HG02885 (cell line): ENCODE measurements around the gene ST6GALNAC6.
"Not testable (repeated sequence)": the region's sequence is repeated elsewhere in the genome, so short reads cannot be mapped to it uniquely, and the experiment has no call there.

ENCODE experiments used
- ATAC-seq: cut with Tn5 transposase; IDR thresholded peaks from one replicate; pipeline ENCODE4 v1.9.1; 2021; ENCODE audit warnings: mild to moderate bottlenecking; ENCODE audit not compliant: unreplicated experiment, poor library complexity

The ST6GALNAC6 gene

GRCh38 chr9:127860260-127860659 lies 39.1 kb downstream of the ST6GALNAC6 start:
- ATAC-seq: no peak

- no peak for ATAC-seq
These were observed 41.3 kb downstream of the ST6GALNAC6 start for GRCh38 chr9:127858041-127858512.

DNA sequence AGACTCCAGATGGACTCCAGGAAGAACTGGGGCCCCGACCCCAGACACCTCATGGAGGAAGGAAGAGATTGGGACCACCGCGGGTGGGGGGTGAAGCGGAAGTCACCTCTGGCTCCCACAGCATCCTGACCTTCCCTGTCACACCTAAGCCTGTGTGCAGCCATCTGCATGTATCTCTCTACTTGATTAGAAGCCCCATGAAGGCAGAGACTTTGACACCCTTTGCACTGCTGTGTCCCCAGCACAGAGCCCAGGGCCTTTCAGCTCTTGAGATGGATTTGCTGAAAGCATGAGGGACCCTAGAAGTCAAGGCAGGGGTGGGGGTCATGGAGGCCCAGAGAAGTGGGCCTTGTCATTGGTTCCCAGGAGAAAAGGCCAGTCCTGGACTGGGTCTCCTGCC lies 42.1 kb downstream of the ST6GALNAC6 start:
- ATAC-seq: no peak

DNA sequence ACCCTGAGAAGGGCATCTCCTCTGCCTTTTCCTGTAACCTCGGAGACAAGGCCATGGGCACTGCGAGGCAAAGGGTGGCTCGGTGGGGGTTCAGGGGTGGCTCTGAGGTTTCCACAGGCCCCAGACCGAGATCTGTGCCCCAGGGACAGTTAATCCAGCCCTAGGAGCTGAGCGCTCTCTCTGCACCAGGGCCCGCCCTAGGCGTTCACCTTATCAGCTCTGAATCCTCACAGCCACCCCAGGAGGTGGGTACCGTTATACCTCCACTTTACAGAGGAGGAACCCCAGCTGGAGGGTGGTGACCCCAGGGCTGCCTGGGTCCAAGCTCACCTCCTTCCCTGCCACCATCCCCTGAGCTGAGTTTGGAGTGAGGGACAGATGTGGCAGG lies 42.7 kb downstream of the ST6GALNAC6 start:
- ATAC-seq: no peak

- ATAC-seq: no peak
These were observed 43.2 kb downstream of the ST6GALNAC6 start for GRCh38 chr9:127856094-127856728.

DNA sequence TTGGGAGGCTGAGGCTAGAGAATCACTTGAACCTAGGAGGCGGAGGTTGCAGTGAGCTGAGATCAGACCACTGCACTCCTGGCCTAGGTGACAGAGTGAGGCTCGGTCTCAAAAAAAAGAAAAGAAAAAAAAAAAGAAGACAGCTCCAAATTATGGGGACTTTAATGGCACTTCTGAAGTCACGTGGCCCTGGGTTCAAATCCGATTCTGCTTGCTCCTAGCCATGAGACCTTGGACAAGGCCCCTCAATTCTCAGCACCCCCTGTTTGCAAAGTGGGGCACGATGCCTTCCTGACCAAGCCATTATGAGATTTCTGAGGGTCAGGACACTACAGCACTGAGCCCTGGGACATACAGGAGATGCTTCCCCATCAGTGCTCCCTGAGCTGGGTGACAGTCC lies 43.9 kb downstream of the ST6GALNAC6 start:
- no peak for ATAC-seq

- no peak for ATAC-seq
These were observed 44.4 kb downstream of the ST6GALNAC6 start for GRCh38 chr9:127854960-127855359.

DNA sequence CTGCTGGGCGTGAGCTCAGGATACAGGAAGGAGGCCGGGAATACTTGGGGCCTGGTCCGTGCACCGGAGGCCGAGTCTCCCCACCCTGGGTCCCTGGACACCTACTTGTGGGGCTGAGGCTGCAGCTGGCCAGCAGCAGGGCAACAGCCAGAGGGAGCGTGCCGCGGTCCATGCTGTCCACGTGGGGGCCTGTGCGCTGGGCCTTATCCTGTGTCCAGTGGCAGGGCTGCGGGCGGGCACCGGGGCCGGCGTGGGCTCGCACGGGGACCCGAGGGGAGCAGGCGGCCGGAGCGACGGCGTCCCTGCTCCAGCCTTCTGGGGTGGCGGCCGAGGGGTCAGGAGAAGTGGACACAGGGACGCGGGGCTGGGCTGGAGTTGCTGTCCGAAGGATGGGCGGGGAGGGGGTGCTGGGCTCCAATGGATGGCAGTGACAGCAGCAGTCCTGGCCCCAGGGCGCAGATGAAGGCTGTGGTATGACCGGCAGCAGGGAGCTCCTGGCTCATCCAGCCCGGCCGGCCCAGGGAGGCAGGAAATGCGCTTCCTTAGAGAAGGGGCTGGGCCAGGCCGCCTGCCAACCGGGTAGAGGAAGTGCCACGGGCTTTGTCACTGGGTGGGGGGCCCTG lies 45.1 kb downstream of the ST6GALNAC6 start, which contains the start of gene ENG:
Gene ENG, minus strand, starts transcription at position 475 of the 623 bp plus-strand sequence. Its CDS starts 303 bp downstream, at position 172.
- ATAC-seq: no peak

- no peak for ATAC-seq
These were observed 45.9 kb downstream of the ST6GALNAC6 start for GRCh38 chr9:127853312-127854183.

DNA sequence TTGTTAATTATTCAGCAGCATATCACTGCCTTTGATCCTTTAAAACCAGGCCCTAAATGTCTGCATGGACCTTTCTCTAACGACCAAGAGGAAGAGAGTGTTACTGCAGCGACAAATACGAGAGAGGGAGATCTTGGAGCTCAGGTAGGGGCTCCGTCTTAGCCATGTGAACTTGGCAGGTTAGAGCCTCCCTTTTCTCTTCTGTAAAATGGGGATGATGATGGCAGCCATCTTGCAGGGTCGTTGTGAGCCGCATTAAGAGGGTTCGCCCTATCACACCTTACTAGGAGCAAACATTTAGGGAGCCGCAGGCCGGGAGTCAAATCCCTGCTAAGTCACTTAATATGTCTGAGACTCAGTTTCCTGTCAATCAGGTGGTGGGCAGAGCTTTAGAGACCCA lies 46.6 kb downstream of the ST6GALNAC6 start:
- ATAC-seq: no peak

DNA sequence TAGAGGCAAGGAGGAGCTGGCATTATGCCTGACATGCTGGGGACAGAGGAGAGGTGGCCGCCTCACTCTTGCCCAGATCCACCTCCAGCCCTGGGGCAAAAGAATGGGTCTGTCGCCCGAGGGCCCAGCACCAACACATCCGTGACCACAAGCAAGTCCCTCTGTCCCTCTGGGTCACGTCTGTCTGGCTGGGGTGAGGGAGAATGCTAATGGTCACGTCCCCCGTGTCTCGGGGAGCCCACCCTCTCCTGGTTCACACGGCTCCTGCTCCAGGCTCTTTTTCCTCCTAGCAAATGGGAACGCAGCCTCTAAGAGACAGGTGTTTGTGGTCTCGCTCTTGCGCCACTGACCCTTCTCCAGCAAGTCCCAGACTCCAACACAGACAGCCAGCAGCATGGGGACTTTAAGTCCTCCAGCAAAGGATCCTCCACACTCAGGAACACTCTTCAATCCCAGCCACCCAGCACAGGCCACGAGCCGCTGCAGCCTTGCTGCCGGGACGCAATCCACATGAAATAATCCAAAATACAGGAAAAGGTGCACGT lies 49.0 kb downstream of the ST6GALNAC6 start:
- no peak for ATAC-seq

DNA sequence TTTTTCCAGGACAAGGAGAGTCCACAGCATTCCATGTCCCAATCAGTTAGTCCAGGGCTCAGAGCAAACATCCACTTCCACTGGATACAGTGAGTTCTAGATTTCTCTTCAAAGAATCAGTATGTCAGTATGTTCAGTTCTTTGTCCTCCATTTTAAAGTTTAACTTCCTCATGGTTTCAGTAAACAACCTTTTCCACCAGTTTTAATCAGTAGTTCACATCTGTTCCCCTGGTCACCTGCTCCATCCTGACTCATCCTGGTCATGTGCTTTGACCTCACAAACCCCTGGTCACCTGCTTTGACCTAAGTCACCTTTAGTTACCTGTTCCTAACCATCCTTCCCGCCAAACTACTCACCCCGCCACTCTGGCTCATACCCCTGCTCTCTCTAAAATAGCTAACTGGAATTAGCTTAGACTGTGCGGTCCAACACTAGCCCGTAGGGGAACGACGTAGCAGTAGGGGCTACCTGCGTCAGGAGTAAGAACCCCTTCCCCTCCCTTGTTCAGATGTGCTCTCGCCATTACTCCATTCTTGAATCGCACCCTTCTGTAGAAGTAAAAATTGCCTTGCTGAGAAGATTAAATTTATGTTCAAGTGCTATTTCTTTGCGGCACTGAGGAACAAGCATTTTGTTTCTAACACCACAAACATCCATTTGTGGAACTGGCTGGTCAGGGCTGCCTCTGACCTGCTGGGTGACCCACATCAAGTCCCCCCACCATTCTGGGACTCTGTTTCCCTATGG lies 50.5 kb downstream of the ST6GALNAC6 start:
- ATAC-seq: no peak

DNA sequence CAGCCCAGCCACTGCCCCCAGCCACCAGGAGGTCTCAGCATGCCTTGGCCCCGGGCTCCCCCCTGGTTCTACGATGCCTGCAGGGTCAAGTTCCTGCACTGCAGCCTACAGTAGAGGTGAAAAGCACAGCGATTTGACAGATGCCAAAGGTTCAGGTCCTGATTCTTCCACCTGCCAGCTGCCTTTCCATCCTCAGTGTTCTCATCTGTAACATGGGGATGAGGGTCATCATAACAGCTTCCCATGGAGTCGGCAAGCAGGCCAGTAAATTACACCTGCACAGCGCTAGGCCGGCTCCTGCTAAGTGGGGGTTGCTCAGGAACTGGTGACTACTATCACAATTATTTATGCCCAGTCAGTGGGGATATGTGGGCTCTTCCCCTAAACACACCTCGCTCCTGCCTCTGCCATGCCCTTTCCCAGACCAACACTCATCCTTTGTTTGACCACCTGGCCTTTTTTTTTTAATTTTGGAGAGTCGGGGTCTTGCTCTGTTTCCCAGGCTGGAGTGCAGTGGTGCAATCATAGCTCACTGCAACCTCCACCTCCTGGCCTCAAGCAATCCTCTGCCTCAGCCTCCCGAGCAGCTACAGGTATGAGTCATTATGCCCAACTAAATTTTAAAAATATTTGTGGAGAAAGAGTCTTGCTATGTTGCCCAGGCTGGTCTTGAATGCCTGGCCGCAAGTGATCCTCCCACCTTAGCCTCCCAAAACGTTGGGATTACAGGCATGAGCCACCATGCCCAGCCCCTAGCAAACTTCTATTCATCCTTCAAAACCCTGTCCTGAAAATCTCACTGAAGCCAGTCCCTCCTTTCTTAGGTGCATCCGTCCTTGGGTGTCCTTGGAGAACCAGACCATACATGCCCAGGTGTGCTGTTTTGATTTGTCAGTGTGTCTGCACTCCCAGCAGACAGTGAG lies 51.3 kb downstream of the ST6GALNAC6 start:
- ATAC-seq: no peak

DNA sequence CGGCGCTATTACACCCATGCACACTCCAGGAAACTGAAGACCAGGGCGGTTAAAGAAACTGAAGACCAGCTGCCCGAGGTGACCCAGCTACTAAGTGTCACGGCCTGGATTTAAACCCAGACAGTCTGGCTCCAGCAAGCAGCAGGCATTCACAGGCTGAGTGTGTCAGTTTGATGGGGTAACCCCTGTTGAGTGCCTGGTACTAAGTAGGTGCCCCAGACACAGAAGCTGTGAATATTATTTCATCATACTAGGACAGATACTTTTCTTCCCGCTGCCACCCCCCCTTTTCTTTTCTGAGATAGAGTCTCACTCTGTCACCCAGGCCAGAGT lies 52.3 kb downstream of the ST6GALNAC6 start:
- ATAC-seq: no peak

DNA sequence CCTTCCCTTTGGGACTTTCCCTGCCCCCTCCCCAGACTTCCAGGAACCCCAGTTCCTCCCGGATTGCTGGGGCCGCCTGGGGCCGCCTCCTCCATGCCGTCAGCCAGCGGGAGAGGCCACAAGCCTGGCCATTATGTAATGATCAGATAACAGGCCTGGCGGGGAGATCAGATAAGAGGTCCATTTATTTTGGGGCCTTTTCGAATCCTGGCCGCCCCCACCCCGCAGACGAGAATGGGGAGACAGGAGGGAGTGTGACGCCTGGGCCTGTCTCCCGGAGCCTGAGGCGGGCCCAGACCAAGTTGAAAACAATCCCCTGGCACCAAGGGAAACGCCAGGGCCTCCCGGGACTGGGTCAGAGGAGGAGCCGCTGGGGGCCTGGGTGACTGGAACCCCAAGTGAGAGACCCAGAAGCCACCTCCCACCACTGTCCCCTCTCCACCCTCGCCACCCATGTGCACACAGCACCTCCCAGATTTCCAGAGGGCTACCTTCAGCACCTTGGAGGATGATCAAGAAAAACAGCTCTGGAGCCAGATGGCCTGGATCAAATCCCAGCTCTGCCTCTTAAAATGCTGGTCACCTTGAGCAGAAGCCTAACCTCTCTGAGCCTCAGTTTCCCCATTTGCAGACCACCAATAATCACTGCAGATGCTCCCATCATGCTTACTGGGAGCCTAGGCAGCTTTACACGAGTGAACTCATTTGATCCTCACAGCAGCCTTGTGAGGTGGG lies 52.8 kb downstream of the ST6GALNAC6 start:
- ATAC-seq: no peak

DNA sequence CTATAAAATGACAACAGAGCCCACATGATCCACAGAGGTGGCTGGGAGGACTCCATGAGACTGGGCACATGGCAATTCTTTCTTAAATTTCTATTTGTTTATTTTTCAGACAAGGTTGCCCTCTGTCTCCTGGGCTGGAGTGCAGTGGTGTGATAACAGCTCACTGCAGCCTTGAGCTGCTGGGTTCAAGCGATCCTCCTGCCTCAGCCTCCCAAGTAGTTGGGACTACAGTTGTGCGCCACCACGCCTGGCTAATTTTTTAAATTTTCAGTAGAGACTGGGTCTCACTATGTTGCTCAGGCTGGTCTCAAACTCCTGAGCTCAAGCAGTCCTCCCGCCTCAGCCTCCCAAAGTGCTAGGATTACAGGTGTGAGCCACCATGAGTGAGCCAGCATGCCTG lies 53.8 kb downstream of the ST6GALNAC6 start:
- ATAC-seq: not testable (repeated sequence)

DNA sequence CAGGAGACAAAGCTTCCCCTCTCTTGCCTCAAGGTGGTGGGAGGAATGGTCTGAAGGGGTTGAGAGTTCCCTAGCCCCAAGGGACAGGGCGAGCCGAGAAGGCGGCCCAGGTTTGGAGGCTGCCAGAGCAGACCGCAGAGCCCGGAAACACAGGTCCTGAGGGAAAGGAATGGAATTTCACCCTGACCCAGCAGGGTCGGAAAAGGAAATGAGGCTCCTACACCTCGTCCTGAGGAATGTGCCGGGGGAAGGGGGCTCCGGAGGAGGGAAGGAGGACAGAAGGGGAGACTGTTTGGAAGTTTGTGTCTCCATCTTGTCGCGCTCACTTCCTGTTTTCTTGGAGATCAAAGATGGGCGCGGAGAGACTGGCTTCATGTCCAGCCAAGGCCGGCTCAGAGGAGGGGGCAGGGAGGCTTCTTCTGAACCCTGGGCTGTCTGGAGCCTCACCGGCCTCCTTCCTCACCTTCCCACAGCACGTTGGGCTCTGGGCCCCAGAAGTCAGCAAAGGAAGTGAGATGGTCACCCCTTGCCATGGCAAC lies 54.5 kb downstream of the ST6GALNAC6 start:
- no peak for ATAC-seq

DNA sequence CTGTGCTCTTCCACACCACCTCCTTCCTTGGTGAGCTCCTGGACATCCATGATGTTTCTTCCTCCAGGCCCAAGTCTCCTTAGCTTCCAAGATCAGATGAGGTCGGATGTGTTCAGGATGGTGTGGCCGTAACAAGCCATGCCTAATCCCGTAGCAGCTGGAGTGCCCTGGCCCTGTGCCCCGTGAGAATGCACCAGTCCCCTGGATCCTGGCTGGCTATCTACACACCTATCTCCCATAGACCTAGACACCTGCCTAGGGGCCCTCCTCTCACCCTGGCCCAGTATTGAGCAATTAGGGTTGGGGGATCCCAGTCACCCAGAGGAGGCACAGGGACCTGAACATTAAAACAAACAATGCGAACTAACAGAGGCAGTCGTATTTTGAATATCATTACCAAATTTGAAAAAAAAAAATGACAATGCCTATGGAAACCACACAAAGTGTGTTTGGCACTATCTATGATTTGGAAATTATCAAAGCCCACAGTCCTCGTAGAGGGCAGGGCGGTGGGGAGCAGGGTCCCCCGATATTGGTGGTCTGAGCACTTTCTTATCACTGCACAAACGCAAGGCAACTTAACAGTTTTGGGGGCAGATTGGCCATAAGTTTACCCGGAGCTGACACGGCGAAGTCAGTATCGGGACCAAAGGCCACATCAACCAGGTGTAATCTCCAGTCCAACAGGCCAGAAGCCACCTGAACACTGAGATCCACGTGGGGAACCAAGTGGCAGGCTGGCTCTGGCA lies 58.1 kb downstream of the ST6GALNAC6 start:
- no peak for ATAC-seq
